Transverse colon (tissue), 3 donors: Measurements from ENCODE around the gene SMIM17.

Source experiments
- EP300 ChIP-seq: sonication (generic); formaldehyde crosslinking; IDR thresholded peaks from one replicate; pipeline ENCODE4 v1.6.1; 2017; ENCODE audit warnings: antibody characterized with exemption, low read depth
- POLR2A ChIP-seq: fragments of 450-650 bp; IDR thresholded peaks from one replicate; pipeline ENCODE4 v1.6.1; 2016; ENCODE audit warnings: antibody characterized with exemption, mild to moderate bottlenecking, moderate library complexity
- TF ChIP-seq, protein P1 (sequence below), 5 experiments: fragments of 200-600 bp in 3 of 5; fragments of 450-650 bp in 2 of 5; sonication (generic) in 3 of 5; IDR thresholded peaks; 1 replicate in 2 of 5; 2 replicates in 3 of 5; pipeline ENCODE4 v1.5.1; 2016 to 2017; ENCODE audit warnings: antibody characterized with exemption in 5 of 5, inconsistent platforms in 3 of 5, mild to moderate bottlenecking in 2 of 5, moderate library complexity in 1 of 5

DNA sequence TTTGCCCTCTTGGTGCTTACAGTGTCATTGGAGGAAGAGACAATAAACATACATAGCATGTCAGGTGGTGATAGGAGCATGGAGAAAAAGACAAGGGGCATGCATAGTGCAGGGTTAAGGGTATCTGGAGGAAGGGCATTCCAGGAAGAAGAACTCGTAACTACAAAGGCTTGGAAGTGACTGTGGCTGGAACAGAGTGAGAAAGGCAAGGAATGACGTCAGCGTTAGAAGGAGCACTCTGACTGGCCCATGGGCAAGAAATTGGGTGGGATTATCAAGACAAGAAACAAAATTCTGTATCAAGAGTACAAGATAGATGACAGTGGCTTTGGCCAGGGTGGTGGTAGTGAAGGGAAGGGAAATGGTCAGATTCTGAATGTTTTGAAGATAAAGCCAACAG, 11.2 kb downstream of the SMIM17 start:
- TF ChIP-seq, protein P1, sequence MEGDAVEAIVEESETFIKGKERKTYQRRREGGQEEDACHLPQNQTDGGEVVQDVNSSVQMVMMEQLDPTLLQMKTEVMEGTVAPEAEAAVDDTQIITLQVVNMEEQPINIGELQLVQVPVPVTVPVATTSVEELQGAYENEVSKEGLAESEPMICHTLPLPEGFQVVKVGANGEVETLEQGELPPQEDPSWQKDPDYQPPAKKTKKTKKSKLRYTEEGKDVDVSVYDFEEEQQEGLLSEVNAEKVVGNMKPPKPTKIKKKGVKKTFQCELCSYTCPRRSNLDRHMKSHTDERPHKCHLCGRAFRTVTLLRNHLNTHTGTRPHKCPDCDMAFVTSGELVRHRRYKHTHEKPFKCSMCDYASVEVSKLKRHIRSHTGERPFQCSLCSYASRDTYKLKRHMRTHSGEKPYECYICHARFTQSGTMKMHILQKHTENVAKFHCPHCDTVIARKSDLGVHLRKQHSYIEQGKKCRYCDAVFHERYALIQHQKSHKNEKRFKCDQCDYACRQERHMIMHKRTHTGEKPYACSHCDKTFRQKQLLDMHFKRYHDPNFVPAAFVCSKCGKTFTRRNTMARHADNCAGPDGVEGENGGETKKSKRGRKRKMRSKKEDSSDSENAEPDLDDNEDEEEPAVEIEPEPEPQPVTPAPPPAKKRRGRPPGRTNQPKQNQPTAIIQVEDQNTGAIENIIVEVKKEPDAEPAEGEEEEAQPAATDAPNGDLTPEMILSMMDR (IDR thresholded peaks at IDR 0.05), result no peak
- TF ChIP-seq POLR2A, result no peak
- no peak for TF ChIP-seq EP300
